Liver (tissue), 9 donors: ENCODE measurements around the gene CHST4. TPM values are rescaled to one million over a fixed set of nuclear protein-coding genes. Genes with fewer than 3 reads are reported as not detected.
"Not testable (repeated sequence)": the region's sequence is repeated elsewhere in the genome, so short reads cannot be mapped to it uniquely, and the experiment has no call there.

Experiments used
- DNase-seq: peaks from one replicate; pipeline ENCODE4 v3.0.0-alpha.2; 2017; ENCODE audit warnings: low spot score
- H3K27ac ChIP-seq, 2 donors: one replicate each; pipeline ENCODE4 v1.7.0; 2013; ENCODE audit warnings: inconsistent platforms in 2 of 2, low read length in 2 of 2, control low read depth in 1 of 2, low read depth in 1 of 2, mild to moderate bottlenecking in 1 of 2
- H3K27me3 ChIP-seq, 4 donors: one replicate each; pipeline versions ENCODE4 v1.6.1 to v1.7.0; 2013; ENCODE audit warnings: low read length in 3 of 4, inconsistent platforms in 1 of 4, mild to moderate bottlenecking in 1 of 4, moderate library complexity in 1 of 4; ENCODE audit not compliant: control insufficient read depth in 4 of 4, insufficient read depth in 4 of 4
- H3K36me3 ChIP-seq, 4 donors: one replicate each; pipeline versions ENCODE4 v1.6.1 to v1.7.0; 2013; ENCODE audit warnings: low read length in 3 of 4, mild to moderate bottlenecking in 3 of 4, low read depth in 1 of 4, moderate library complexity in 1 of 4; ENCODE audit not compliant: control insufficient read depth in 4 of 4, insufficient read depth in 3 of 4
- H3K4me1 ChIP-seq, 4 donors: one replicate each; pipeline versions ENCODE4 v1.6.1 to v1.7.0; 2013; ENCODE audit warnings: low read length in 3 of 4, mild to moderate bottlenecking in 3 of 4, moderate library complexity in 1 of 4; ENCODE audit not compliant: control insufficient read depth in 4 of 4, insufficient read depth in 4 of 4
- H3K4me3 ChIP-seq, 3 donors: one replicate each; pipeline versions ENCODE4 v1.6.1 to v1.7.0; 2013; ENCODE audit warnings: low read length in 3 of 3, control low read depth in 1 of 3, low read depth in 1 of 3, mild to moderate bottlenecking in 1 of 3
- H3K9ac ChIP-seq, 2 donors: one replicate each; pipeline ENCODE4 v1.7.0; 2013; ENCODE audit warnings: low read length in 2 of 2, mild to moderate bottlenecking in 2 of 2, moderate library complexity in 2 of 2, control low read depth in 1 of 2, low read depth in 1 of 2
- H3K9me3 ChIP-seq, 4 donors: one replicate each; pipeline versions ENCODE4 v1.6.1 to v1.7.0; 2013; ENCODE audit warnings: low read length in 3 of 4; ENCODE audit not compliant: control insufficient read depth in 4 of 4
- ATF3 ChIP-seq: IDR thresholded peaks from 2 replicates; pipeline ENCODE4 v1.6.1; 2016; ENCODE audit warnings: antibody characterized with exemption
- CTCF ChIP-seq: fragments of 150-350 bp; IDR thresholded peaks from 2 replicates; pipeline ENCODE4 v1.5.1; 2017; ENCODE audit warnings: improper control_type of control experiment, low read depth, low read length; ENCODE audit not compliant: missing input control
- EGR1 ChIP-seq, 2 donors: IDR thresholded peaks; 2 replicates each; pipeline ENCODE4 v1.6.1; 2016 to 2018; ENCODE audit warnings: antibody characterized with exemption in 2 of 2, low read depth in 2 of 2
- FOXA1 ChIP-seq: IDR thresholded peaks from 2 replicates; pipeline ENCODE4 v1.6.1; 2016; ENCODE audit warnings: antibody characterized with exemption
- FOXA2 ChIP-seq: IDR thresholded peaks from 2 replicates; pipeline ENCODE4 v1.6.1; 2016; ENCODE audit warnings: antibody characterized with exemption
- GABPA ChIP-seq, 2 donors: IDR thresholded peaks in 1 of 2; conservative IDR thresholded peaks in 1 of 2; 2 replicates each; pipeline ENCODE4 v1.6.1; 2016; ENCODE audit warnings: antibody characterized with exemption in 2 of 2, mild to moderate bottlenecking in 1 of 2, moderate library complexity in 1 of 2
- HNF4A ChIP-seq, 2 donors: conservative IDR thresholded peaks; 2 replicates each; pipeline ENCODE4 v1.6.1; 2016; ENCODE audit warnings: antibody characterized with exemption in 2 of 2, mild to moderate bottlenecking in 2 of 2
- HNF4G ChIP-seq: IDR thresholded peaks from 2 replicates; pipeline ENCODE4 v1.6.1; 2016; ENCODE audit warnings: antibody characterized with exemption
- JUND ChIP-seq, 2 donors: IDR thresholded peaks; 2 replicates each; pipeline ENCODE4 v1.6.1; 2016; ENCODE audit warnings: antibody characterized with exemption in 2 of 2
- MAX ChIP-seq: IDR thresholded peaks from 2 replicates; pipeline ENCODE4 v1.6.1; 2016; ENCODE audit warnings: antibody characterized with exemption
- NR2F2 ChIP-seq: IDR thresholded peaks from 2 replicates; pipeline ENCODE4 v1.6.1; 2016; ENCODE audit warnings: antibody characterized with exemption
- REST ChIP-seq: IDR thresholded peaks from 2 replicates; pipeline ENCODE4 v1.6.1; 2016; ENCODE audit warnings: antibody characterized with exemption, mild to moderate bottlenecking
- RXRA ChIP-seq, 2 donors: IDR thresholded peaks; 2 replicates each; pipeline ENCODE4 v1.6.1; 2017 to 2018; ENCODE audit warnings: antibody characterized with exemption in 2 of 2, mild to moderate bottlenecking in 1 of 2
- SP1 ChIP-seq: IDR thresholded peaks from 2 replicates; pipeline ENCODE4 v1.6.1; 2018; ENCODE audit warnings: antibody characterized with exemption, mild to moderate bottlenecking
- TAF1 ChIP-seq: conservative IDR thresholded peaks from 2 replicates; pipeline ENCODE4 v1.6.1; 2016; ENCODE audit warnings: antibody characterized with exemption, mild to moderate bottlenecking
- YY1 ChIP-seq: IDR thresholded peaks from 2 replicates; pipeline ENCODE4 v1.6.1; 2016; ENCODE audit warnings: antibody characterized with exemption, mild to moderate bottlenecking
- ZBTB33 ChIP-seq: IDR thresholded peaks from 2 replicates; pipeline ENCODE4 v1.6.1; 2016; ENCODE audit warnings: antibody characterized with exemption
- WGBS: extraction: QIAGEN DNeasy Blood & Tissue Kit; methylation state at CpG from one replicate; pipeline ENCODE4 v1.1.7; 2013; 5-methylcytosine and 5-hydroxymethylcytosine counted together
- polyA plus RNA-seq, 2 donors: library from polyadenylated mRNA; stranded (reverse) in 1 of 2; unstranded in 1 of 2; fragments of 200-250 nt in 1 of 2; fragments of >200 nt in 1 of 2; fragmentation: Nextera tagmentation in 1 of 2; extraction: Ambion mirVana in 1 of 2; gene quantifications; one replicate each; pipeline versions ENCODE4 v1.2.1 to v1.2.3, GENCODE V29; 2013 to 2015
- total RNA-seq, 2 donors: library from RNA; depleted of rRNA; stranded (reverse); fragments of >200 nt; gene quantifications; one replicate each; pipeline ENCODE4 v1.2.3, GENCODE V29; 2014
- donor health status: healthy.
- donor health status: healthy.
- donor health status: healthy.
- donor health status: healthy.
- donor health status: healthy.

The CHST4 gene
- total and polyA plus RNA-seq, 4 donors = 0.09 to 14.3 (median 7.1) TPM

GRCh38 chr16:71576971-71577370 lies 50.7 kb downstream of the CHST4 start, which contains the start of gene TAT (continued):
- no peak for TF ChIP-seq HNF4G
- TF ChIP-seq SP1 = peak; percentile 89
- peak; percentile 61 to 62 for TF ChIP-seq JUND (IDR thresholded peaks at IDR 0.05)

GRCh38 chr16:71582553-71582848 lies 56.3 kb downstream of the CHST4 start:
- not testable (repeated sequence) for H3K36me3 ChIP-seq, H3K9me3 ChIP-seq, DNase-seq, H3K27me3 ChIP-seq, H3K9ac ChIP-seq, H3K4me3 ChIP-seq
- peak overlapping the region; percentile 84 to 92 for H3K27ac ChIP-seq
- WGBS = 87% methylated on average over 5 of the region's 5 CpGs
- H3K4me1 ChIP-seq = peaks cover 3 to 31% (median 8%) of the 10 kb centered on the region in 4 donors

- Histone ChIP-seq H3K4me1 (peaks cover 3 to 28% (median 7%) of the 10 kb centered on the region in 4 donors), H3K9ac (peak overlapping the region in 1 of 2 donors; percentile 81), H3K4me3 (no peak overlapping the region), H3K36me3 (no peaks in the 10 kb centered on the region), H3K27ac (peak overlapping the region; percentile 76 to 84), H3K9me3 (no peaks in the 10 kb centered on the region), H3K27me3 (no peaks in the 10 kb centered on the region)
- WGBS = 41% methylated on average over 3 of the region's 3 CpGs
- TF ChIP-seq SP1 (no peak), YY1 (no peak), HNF4G (no peak), FOXA1 (no peak), ATF3 (no peak), HNF4A (conservative IDR thresholded peaks at IDR 0.05) (peak in 1 of 2 donors; percentile 31), RXRA (IDR thresholded peaks at IDR 0.05) (peak in 1 of 2 donors; percentile 38), JUND (IDR thresholded peaks at IDR 0.05) (no peak)
- DNase-seq = no peak
Measured at GRCh38 chr16:71584543-71585317, 58.5 kb downstream of the CHST4 start.

GRCh38 chr16:71585318-71585703 lies 59.1 kb downstream of the CHST4 start:
- DNase-seq = no peak
- WGBS = 19% methylated on average over 4 of the region's 4 CpGs
- no peak overlapping the region for H3K4me3 ChIP-seq
- TF ChIP-seq NR2F2 = peak; percentile 36
- TF ChIP-seq RXRA (IDR thresholded peaks at IDR 0.05) = peak; percentile 66 to 82
- peak; percentile 29 for TF ChIP-seq ZBTB33
- TF ChIP-seq HNF4A (conservative IDR thresholded peaks at IDR 0.05) = peak; percentile 73 to 91
- TF ChIP-seq EGR1 (IDR thresholded peaks at IDR 0.05; ENCODE audit: low read depth in 2 of 2) = peak in 1 of 2 donors; percentile 21
- no peak for TF ChIP-seq GABPA (IDR thresholded peaks at IDR 0.05 in 1 of 2, conservative IDR thresholded peaks at IDR 0.05 in 1 of 2)
- TF ChIP-seq FOXA1 = peak; percentile 12
- TF ChIP-seq MAX = peak; percentile 61
- TF ChIP-seq REST = peak; percentile 71
- TF ChIP-seq CTCF = no peak
- peak; percentile 94 for TF ChIP-seq SP1
- peak; percentile 75 for TF ChIP-seq HNF4G
- TF ChIP-seq ATF3 = peak; percentile 68
- TF ChIP-seq JUND (IDR thresholded peaks at IDR 0.05) = peak; percentile 23 to 54
- peak; percentile 92 for TF ChIP-seq YY1
- TF ChIP-seq TAF1 = peak; percentile 80
- TF ChIP-seq FOXA2 = no peak

More at GRCh38 chr16:71585318-71585703, 59.1 kb downstream of the CHST4 start:
- H3K9ac ChIP-seq = peak overlapping the region in 1 of 2 donors; percentile 81
- H3K27me3 ChIP-seq = no peaks in the 10 kb centered on the region
- H3K4me1 ChIP-seq = peaks cover 5 to 25% (median 6%) of the 10 kb centered on the region in 4 donors
- peak overlapping the region; percentile 76 to 84 for H3K27ac ChIP-seq
- no peaks in the 10 kb centered on the region for H3K9me3 ChIP-seq
- no peaks in the 10 kb centered on the region for H3K36me3 ChIP-seq
